HG03097 (cell line): ENCODE data around the gene ITGA11.

Experiments used
- ATAC-seq: cut with Tn5 transposase; IDR thresholded peaks from one replicate; pipeline ENCODE4 v1.9.1; 2021; ENCODE audit not compliant: unreplicated experiment, low FRiP score

ITGA11 gene

GRCh38 chr15:68276668-68277067 lies 155.3 kb downstream of the ITGA11 start:
- ATAC-seq = no peak

GRCh38 chr15:68275165-68275746 lies 156.7 kb downstream of the ITGA11 start:
- no peak for ATAC-seq

GRCh38 chr15:68274201-68274848 lies 157.6 kb downstream of the ITGA11 start:
- no peak for ATAC-seq

- no peak for ATAC-seq
Observed at GRCh38 chr15:68272721-68273271, 159.2 kb downstream of the ITGA11 start.

- ATAC-seq = no peak
Observed at GRCh38 chr15:68271854-68272471, 160.0 kb downstream of the ITGA11 start.

- no peak for ATAC-seq
Observed at GRCh38 chr15:68268405-68268804, 163.6 kb downstream of the ITGA11 start.

GRCh38 chr15:68265674-68266073 lies 166.3 kb downstream of the ITGA11 start:
- ATAC-seq = no peak

GRCh38 chr15:68265081-68265480 lies 166.9 kb downstream of the ITGA11 start:
- no peak for ATAC-seq

GRCh38 chr15:68264282-68264681 lies 167.7 kb downstream of the ITGA11 start:
- no peak for ATAC-seq

GRCh38 chr15:68262514-68263356 lies 169.2 kb downstream of the ITGA11 start:
- ATAC-seq = no peak

GRCh38 chr15:68261980-68262379 lies 170.0 kb downstream of the ITGA11 start:
- no peak for ATAC-seq

- ATAC-seq = no peak
Observed at GRCh38 chr15:68261241-68261640, 170.7 kb downstream of the ITGA11 start.

- no peak for ATAC-seq
Observed at GRCh38 chr15:68259883-68260282, 172.1 kb downstream of the ITGA11 start.

- no peak for ATAC-seq
Observed at GRCh38 chr15:68258692-68259091, 173.3 kb downstream of the ITGA11 start.

- ATAC-seq = no peak
Observed at GRCh38 chr15:68256675-68257450, 175.1 kb downstream of the ITGA11 start.

GRCh38 chr15:68252925-68253534 lies 178.9 kb downstream of the ITGA11 start:
- ATAC-seq = no peak

GRCh38 chr15:68249058-68249713 lies 182.8 kb downstream of the ITGA11 start:
- no peak for ATAC-seq
